Left ventricle myocardium inferior (tissue), 1 donor: ENCODE results near the gene CHADL. TPM values are rescaled to one million over a fixed set of nuclear protein-coding genes. Genes with fewer than 3 reads are reported as not detected.

Experiments used
- DNase-seq: peaks from one replicate; pipeline ENCODE4 v3.0.0-alpha.2; 2020
- H3K27ac ChIP-seq: fragments of 200-600 bp; replicated peaks from 2 replicates; pipeline ENCODE4 v1.8.0; 2021
- H3K27me3 ChIP-seq: fragments of 200-600 bp; 2 replicates; pipeline ENCODE4 v1.8.0; 2021; ENCODE audit warnings: low read depth
- H3K36me3 ChIP-seq: fragments of 200-600 bp; 2 replicates; pipeline ENCODE4 v1.8.0; 2021
- H3K4me1 ChIP-seq: fragments of 200-600 bp; 2 replicates; pipeline ENCODE4 v1.8.0; 2021
- H3K4me3 ChIP-seq: fragments of 200-600 bp; 2 replicates; pipeline ENCODE4 v1.8.0; 2021; ENCODE audit warnings: mild to moderate bottlenecking, moderate library complexity
- H3K9me3 ChIP-seq: fragments of 200-600 bp; replicated peaks from 2 replicates; pipeline ENCODE4 v1.8.0; 2021
- intact Hi-C: fragments of 100-400 bp; cut with micrococcal nuclease; formaldehyde crosslinking; loops from one replicate; pipeline ENCODE4 v1.11.0; 2022
- long read RNA-seq: library from polyadenylated mRNA; unstranded; transcript quantifications from one replicate; pipeline ENCODE4 v2.0.0, GENCODE V29; 2021
- total RNA-seq: library from RNA; stranded (reverse); fragmentation: NEBNext Ultra II Directional; extraction: Animal tissue kit (Norgen Biotek cat#: 25700); gene quantifications from one replicate; pipeline ENCODE4 v1.2.1, GENCODE V29; 2021
- TF ChIP-seq, protein P1 (sequence below): fragments of 200-600 bp; IDR thresholded peaks from 2 replicates; pipeline ENCODE4 v1.8.0; 2021; ENCODE audit warnings: antibody characterized with exemption, mild to moderate bottlenecking, borderline replicate concordance
- donor health status: DM: no; HTN: yes; CAD: no; lungs with severe emphysema.

CHADL gene, protein sequence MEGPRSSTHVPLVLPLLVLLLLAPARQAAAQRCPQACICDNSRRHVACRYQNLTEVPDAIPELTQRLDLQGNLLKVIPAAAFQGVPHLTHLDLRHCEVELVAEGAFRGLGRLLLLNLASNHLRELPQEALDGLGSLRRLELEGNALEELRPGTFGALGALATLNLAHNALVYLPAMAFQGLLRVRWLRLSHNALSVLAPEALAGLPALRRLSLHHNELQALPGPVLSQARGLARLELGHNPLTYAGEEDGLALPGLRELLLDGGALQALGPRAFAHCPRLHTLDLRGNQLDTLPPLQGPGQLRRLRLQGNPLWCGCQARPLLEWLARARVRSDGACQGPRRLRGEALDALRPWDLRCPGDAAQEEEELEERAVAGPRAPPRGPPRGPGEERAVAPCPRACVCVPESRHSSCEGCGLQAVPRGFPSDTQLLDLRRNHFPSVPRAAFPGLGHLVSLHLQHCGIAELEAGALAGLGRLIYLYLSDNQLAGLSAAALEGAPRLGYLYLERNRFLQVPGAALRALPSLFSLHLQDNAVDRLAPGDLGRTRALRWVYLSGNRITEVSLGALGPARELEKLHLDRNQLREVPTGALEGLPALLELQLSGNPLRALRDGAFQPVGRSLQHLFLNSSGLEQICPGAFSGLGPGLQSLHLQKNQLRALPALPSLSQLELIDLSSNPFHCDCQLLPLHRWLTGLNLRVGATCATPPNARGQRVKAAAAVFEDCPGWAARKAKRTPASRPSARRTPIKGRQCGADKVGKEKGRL
- total RNA-seq = 10.3 TPM
- long read RNA-seq, transcript CHADL-201 (6 exons, 2,533 nt) = major isoform, 5 of 63 reads
- long read RNA-seq, partial matches to known transcripts = 52 of 63 reads
- long read RNA-seq, other reads (novel, unspliced or antisense) = 6 of 63 reads

DNA sequence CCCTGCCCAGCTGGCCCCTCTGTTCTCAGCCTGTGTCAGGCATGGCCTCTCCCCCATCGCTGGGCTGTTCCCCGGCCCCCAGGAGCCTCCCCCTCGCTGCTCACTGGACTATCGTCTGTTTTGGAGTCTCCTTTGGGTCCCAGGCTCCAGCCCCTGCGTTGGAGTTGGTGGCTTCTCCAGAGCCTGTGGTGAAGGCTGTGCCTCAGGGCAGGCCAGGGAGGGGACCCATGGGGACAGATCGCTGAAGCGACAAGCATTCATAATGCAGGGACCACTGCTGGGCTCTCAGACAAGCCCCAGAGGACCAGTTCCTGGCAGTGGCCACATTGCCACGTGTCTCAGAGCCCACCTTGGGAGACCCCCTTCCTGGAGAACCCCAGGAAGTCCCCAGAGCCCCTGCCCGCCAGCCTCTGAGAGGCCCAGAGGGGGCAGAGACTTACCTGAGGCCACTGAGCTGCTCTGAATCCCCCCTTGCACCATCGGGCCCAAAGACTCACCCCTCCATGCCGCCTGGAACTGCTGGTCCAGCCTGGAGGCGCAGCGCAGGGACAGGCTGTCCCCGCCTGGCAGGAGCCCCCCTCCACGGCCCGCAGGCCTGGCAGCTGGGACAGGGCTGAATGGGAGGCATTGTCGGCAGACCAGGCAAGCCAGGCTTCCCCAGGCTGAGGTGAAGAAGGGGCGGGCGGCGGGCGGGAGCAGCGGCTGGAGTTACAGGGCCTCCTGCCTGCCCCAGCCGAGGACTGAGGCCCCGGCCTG, at the start of gene CHADL:
Gene CHADL, minus strand, starts transcription at position 555 of the 756 bp plus-strand sequence. Its CDS starts 50 bp downstream, at position 505.
- no peaks in the 10 kb centered on the region for H3K27me3 ChIP-seq
- peaks cover 41% of the 10 kb centered on the region for H3K4me1 ChIP-seq
- TF ChIP-seq, protein P1, sequence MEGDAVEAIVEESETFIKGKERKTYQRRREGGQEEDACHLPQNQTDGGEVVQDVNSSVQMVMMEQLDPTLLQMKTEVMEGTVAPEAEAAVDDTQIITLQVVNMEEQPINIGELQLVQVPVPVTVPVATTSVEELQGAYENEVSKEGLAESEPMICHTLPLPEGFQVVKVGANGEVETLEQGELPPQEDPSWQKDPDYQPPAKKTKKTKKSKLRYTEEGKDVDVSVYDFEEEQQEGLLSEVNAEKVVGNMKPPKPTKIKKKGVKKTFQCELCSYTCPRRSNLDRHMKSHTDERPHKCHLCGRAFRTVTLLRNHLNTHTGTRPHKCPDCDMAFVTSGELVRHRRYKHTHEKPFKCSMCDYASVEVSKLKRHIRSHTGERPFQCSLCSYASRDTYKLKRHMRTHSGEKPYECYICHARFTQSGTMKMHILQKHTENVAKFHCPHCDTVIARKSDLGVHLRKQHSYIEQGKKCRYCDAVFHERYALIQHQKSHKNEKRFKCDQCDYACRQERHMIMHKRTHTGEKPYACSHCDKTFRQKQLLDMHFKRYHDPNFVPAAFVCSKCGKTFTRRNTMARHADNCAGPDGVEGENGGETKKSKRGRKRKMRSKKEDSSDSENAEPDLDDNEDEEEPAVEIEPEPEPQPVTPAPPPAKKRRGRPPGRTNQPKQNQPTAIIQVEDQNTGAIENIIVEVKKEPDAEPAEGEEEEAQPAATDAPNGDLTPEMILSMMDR = no peak
- intact Hi-C loops = no loop called here
- H3K9me3 ChIP-seq = no peaks in the 10 kb centered on the region
- H3K27ac ChIP-seq = peak within 1 kb of the TSS; percentile 64
- H3K36me3 ChIP-seq = no peaks in the 10 kb centered on the region
- no peak within 1 kb of the TSS for H3K4me3 ChIP-seq
- DNase-seq = no peak

DNA sequence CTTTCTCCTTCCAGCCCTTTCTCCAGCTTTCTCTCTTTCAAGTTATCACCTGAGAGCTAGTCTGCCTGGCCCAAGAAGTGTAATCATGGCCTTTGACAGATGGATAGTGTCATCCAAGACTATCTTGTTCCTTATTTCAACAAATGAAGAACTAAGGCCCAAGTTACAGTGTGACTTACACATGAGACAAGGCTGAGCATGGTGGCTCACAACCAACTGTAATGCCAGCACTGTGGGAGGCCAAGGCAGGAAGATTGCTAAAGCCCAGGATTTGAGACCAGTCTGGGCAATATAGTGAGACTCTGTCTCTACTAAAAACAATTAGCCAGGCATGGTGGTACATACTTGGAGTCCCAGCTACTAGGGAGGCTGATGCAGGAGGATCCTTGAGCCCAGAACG, 48.9 kb upstream of the CHADL start:
- intact Hi-C loops = no loop called here
- no peak overlapping the region for H3K27ac ChIP-seq
- no peak for DNase-seq

DNA sequence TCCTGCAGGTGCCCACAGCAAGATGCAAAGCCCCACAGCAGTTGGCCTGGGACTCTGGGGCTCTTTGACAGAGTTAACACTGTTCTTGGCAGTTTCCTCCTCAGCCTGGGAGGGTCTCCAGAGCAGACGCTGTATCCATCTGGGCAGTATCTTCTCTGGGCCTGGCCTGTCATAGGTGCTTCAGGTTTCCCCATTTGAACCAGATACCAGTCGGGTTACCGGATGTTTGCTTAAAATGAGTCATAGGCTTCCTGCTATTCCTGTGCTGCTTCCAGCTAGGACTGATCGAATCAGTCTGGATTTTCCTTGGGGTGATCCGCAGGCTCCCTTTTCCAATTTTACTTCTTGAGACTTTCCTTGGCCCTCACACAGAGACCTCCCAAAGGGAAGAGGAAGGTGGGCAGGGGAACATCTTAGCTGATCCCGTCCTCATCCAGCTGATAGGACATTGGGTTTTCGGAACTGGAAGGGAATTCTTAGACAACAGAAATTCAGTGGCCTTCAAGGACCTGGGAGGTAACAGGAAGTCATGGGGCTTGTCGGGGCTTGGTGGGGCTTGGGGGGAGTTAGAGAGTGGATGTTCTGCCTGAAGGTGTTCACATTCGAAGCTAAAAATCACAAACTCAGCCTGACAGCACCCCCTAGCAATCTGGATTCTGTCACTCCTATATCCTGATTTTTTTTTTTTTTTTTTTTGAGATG, 47.7 kb upstream of the CHADL start:
- Histone ChIP-seq H3K9me3 (no peaks in the 10 kb centered on the region), H3K36me3 (peaks cover 10% of the 10 kb centered on the region), H3K4me3 (no peak overlapping the region), H3K27me3 (no peaks in the 10 kb centered on the region), H3K27ac (peak overlapping the region; percentile 66), H3K4me1 (peaks cover 29% of the 10 kb centered on the region)
- DNase-seq = no peak
- intact Hi-C loops = no loop called here
- TF ChIP-seq, protein P1 = no peak

More for the DNA sequence above, 48.9 kb upstream of the CHADL start:
- Histone ChIP-seq H3K4me1 (peaks cover 27% of the 10 kb centered on the region), H3K9me3 (no peaks in the 10 kb centered on the region), H3K4me3 (no peak overlapping the region), H3K36me3 (peaks cover under 1% of the 10 kb centered on the region), H3K27me3 (no peaks in the 10 kb centered on the region)
- TF ChIP-seq, protein P1 = no peak

DNA sequence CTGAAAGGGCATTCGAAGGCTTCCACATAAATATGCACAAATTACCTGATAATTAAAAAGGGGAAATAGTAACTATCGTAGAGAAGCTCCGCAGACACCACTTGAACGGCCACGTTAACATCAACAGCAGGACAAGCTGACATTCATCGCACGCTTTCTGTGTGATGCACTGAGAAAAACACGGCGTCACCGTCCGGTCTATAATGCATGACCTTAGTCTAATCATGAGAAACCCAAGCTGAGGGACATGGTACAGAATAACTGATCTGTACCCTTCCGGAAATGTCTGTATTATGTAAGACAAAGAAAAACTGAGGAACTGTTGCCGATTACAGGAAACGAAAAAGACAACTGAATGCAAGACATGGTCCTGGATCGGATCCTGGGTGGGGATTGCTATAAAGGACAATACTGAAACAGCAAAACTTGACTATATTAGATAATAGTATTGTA, 45.9 kb upstream of the CHADL start:
- no peaks in the 10 kb centered on the region for H3K9me3 ChIP-seq
- H3K27me3 ChIP-seq = no peaks in the 10 kb centered on the region
- H3K27ac ChIP-seq = peak overlapping the region; percentile 84
- DNase-seq = no peak
- H3K36me3 ChIP-seq = peaks cover 19% of the 10 kb centered on the region
- TF ChIP-seq, protein P1 = no peak
- intact Hi-C loops = no loop called here
- H3K4me3 ChIP-seq = peak overlapping the region; percentile 90
- peaks cover 29% of the 10 kb centered on the region for H3K4me1 ChIP-seq
